HEK293T (cell line): Measurements from ENCODE around the gene PDCD1LG2.

Experiments
- CTCF ChIA-PET: fragments of 350-600 bp; formaldehyde crosslinking; extraction: SDS; loops from one replicate; lab custom pipeline; 2021; ENCODE audit warnings: antibody characterized with exemption, inconsistent platforms; lab: Yijun Ruan, JAX
- POLR2A ChIA-PET: fragments of 350-600 bp; formaldehyde crosslinking; extraction: SDS; loops from one replicate; lab custom pipeline; 2020; ENCODE audit warnings: antibody characterized with exemption, inconsistent platforms; lab: Yijun Ruan, JAX
- DNase-seq: peaks from one replicate; pipeline ENCODE4 v3.0.0; 2012; ENCODE audit warnings: mixed read lengths; ENCODE audit errors: extremely low spot score
- ARNT ChIP-seq: fragments of 450-650 bp; IDR thresholded peaks from 2 replicates; pipeline ENCODE4 v1.6.1; 2017; ENCODE audit warnings: mild to moderate bottlenecking
- BHLHE40 ChIP-seq: fragments of 450-650 bp; IDR thresholded peaks from 2 replicates; pipeline ENCODE4 v1.6.1; 2016; ENCODE audit warnings: mild to moderate bottlenecking, moderate library complexity, borderline replicate concordance
- CTBP1 ChIP-seq: fragments of 450-650 bp; IDR thresholded peaks from 2 replicates; pipeline ENCODE4 v1.6.1; 2016; ENCODE audit warnings: borderline replicate concordance
- ELF4 ChIP-seq: fragments of 450-650 bp; IDR thresholded peaks from 2 replicates; pipeline ENCODE4 v1.6.1; 2017; ENCODE audit warnings: antibody characterized with exemption
- FOXA1 ChIP-seq: fragments of 450-650 bp; IDR thresholded peaks from 2 replicates; pipeline ENCODE4 v1.6.1; 2016; ENCODE audit warnings: mild to moderate bottlenecking
- FOXK2 ChIP-seq: fragments of 450-650 bp; IDR thresholded peaks from 2 replicates; pipeline ENCODE4 v1.6.1; 2016; ENCODE audit warnings: mild to moderate bottlenecking
- FOXM1 ChIP-seq: fragments of 450-650 bp; IDR thresholded peaks from 2 replicates; pipeline ENCODE4 v1.6.1; 2017; ENCODE audit warnings: mild to moderate bottlenecking, borderline replicate concordance
- HDGF ChIP-seq: fragments of 450-650 bp; IDR thresholded peaks from 2 replicates; pipeline ENCODE4 v1.6.1; 2017; ENCODE audit warnings: antibody characterized with exemption, borderline replicate concordance
- L3MBTL2 ChIP-seq: fragments of 450-650 bp; conservative IDR thresholded peaks from 2 replicates; pipeline ENCODE4 v1.6.1; 2016; ENCODE audit warnings: mild to moderate bottlenecking
- LEF1 ChIP-seq: fragments of 450-650 bp; IDR thresholded peaks from 2 replicates; pipeline ENCODE4 v1.6.1; 2017; ENCODE audit warnings: mild to moderate bottlenecking, borderline replicate concordance
- NFRKB ChIP-seq: fragments of 450-650 bp; IDR thresholded peaks from 2 replicates; pipeline ENCODE4 v1.6.1; 2016; ENCODE audit warnings: mild to moderate bottlenecking, moderate library complexity
- PKNOX1 ChIP-seq: fragments of 450-650 bp; IDR thresholded peaks from 2 replicates; pipeline ENCODE4 v1.6.1; 2016
- SP1 ChIP-seq: fragments of 450-650 bp; IDR thresholded peaks from 2 replicates; pipeline ENCODE4 v1.6.1; 2017
- SUZ12 ChIP-seq: fragments of 450-650 bp; IDR thresholded peaks from 2 replicates; pipeline ENCODE4 v1.6.1; 2016; ENCODE audit warnings: mild to moderate bottlenecking
- TARDBP ChIP-seq: fragments of 450-650 bp; IDR thresholded peaks from 2 replicates; pipeline ENCODE4 v1.6.1; 2016
- ZNF384 ChIP-seq: fragments of 450-650 bp; IDR thresholded peaks from 2 replicates; pipeline ENCODE4 v1.6.1; 2016

PDCD1LG2 gene

GRCh38 chr9:5543875-5544702 is 33.8 kb downstream of the PDCD1LG2 start:
- CTCF ChIA-PET, result no interaction called here
- TF ChIP-seq L3MBTL2 (no peak), PKNOX1 (no peak), CTBP1 (no peak), TARDBP (no peak), FOXM1 (no peak), LEF1 (no peak), ZNF384 (no peak), HDGF (no peak), FOXA1 (no peak), ARNT (no peak), ELF4 (no peak), SUZ12 (no peak), FOXK2 (no peak), SP1 (no peak), BHLHE40 (no peak), NFRKB (no peak)
- no peak for DNase-seq
- POLR2A ChIA-PET, result no interaction called here

GRCh38 chr9:5549658-5550650 is 39.6 kb downstream of the PDCD1LG2 start:
- POLR2A ChIA-PET, result no interaction called here
- TF ChIP-seq LEF1, result no peak
- no peak for TF ChIP-seq NFRKB
- no peak for TF ChIP-seq FOXK2
- TF ChIP-seq FOXM1, result no peak
- TF ChIP-seq ELF4, result no peak
- no peak for TF ChIP-seq ARNT
- TF ChIP-seq FOXA1, result no peak
- no peak for TF ChIP-seq SP1
- no peak for TF ChIP-seq BHLHE40
- TF ChIP-seq ZNF384, result no peak
- TF ChIP-seq SUZ12, result no peak
- TF ChIP-seq PKNOX1, result no peak
- no peak for TF ChIP-seq L3MBTL2
- TF ChIP-seq CTBP1, result no peak
- TF ChIP-seq TARDBP, result no peak
- no peak for TF ChIP-seq HDGF
- CTCF ChIA-PET, result no interaction called here
- no peak for DNase-seq

GRCh38 chr9:5551368-5552150 is 41.2 kb downstream of the PDCD1LG2 start:
- ChIA-PET CTCF (no interaction called here), POLR2A (no interaction called here)
- no peak for DNase-seq
- TF ChIP-seq HDGF, result no peak
- TF ChIP-seq NFRKB, result no peak
- no peak for TF ChIP-seq ELF4
- no peak for TF ChIP-seq SP1
- TF ChIP-seq SUZ12, result no peak
- TF ChIP-seq BHLHE40, result no peak
- TF ChIP-seq FOXA1, result no peak
- TF ChIP-seq FOXM1, result no peak
- no peak for TF ChIP-seq L3MBTL2
- TF ChIP-seq CTBP1, result no peak
- TF ChIP-seq FOXK2, result no peak
- no peak for TF ChIP-seq LEF1
- TF ChIP-seq ARNT, result no peak
- no peak for TF ChIP-seq TARDBP
- TF ChIP-seq PKNOX1, result no peak
- TF ChIP-seq ZNF384, result no peak

- POLR2A ChIA-PET, result no interaction called here
Measured at GRCh38 chr9:5552301-5552700, 42.0 kb downstream of the PDCD1LG2 start.

More at GRCh38 chr9:5552301-5552700, 42.0 kb downstream of the PDCD1LG2 start:
- CTCF ChIA-PET, result no interaction called here
- TF ChIP-seq ZNF384 (no peak), SP1 (no peak), ELF4 (no peak), SUZ12 (no peak), L3MBTL2 (no peak), ARNT (no peak), FOXA1 (no peak), BHLHE40 (no peak), CTBP1 (no peak), FOXK2 (no peak), NFRKB (no peak), HDGF (no peak), TARDBP (no peak), FOXM1 (no peak), PKNOX1 (no peak), LEF1 (no peak)
- DNase-seq, result no peak
